ENCODE measurements around the gene UPP2. TPM values are rescaled to one million over a fixed set of nuclear protein-coding genes. Genes with fewer than 3 reads are reported as not detected.

UPP2 gene
- total RNA-seq, 1 donor from 2014 or later = not detected

- intact Hi-C loops (cut with micrococcal nuclease) = no loop called here
- DNase-seq = no peak
- no peak for ATAC-seq
These were observed 30.4 kb downstream of the UPP2 start for GRCh38 chr2:158131919-158132566.

- ATAC-seq = no peak
- intact Hi-C loops (cut with micrococcal nuclease) = no loop called here
- no peak for DNase-seq
These were observed 32.4 kb downstream of the UPP2 start for GRCh38 chr2:158134055-158134454.

- no peak for DNase-seq
- intact Hi-C loops (cut with micrococcal nuclease) = no loop called here
These were observed 33.0 kb downstream of the UPP2 start for GRCh38 chr2:158134655-158135054.

GRCh38 chr2:158135096-158135495 is 33.4 kb downstream of the UPP2 start:
- ATAC-seq (no peak), DNase-seq (no peak)
- intact Hi-C loops (cut with micrococcal nuclease) = no loop called here

More at GRCh38 chr2:158134655-158135054, 33.0 kb downstream of the UPP2 start:
- no peak for ATAC-seq

- DNase-seq (no peak), ATAC-seq (no peak)
- intact Hi-C loops (cut with micrococcal nuclease) = no loop called here
These were observed 36.6 kb downstream of the UPP2 start for GRCh38 chr2:158138255-158138654.

GRCh38 chr2:158140201-158140600 is 38.5 kb downstream of the UPP2 start:
- no peak for DNase-seq

GRCh38 chr2:158142165-158142564 is 40.5 kb downstream of the UPP2 start:
- intact Hi-C loops (cut with micrococcal nuclease) = no loop called here
- no peak for ATAC-seq

More at GRCh38 chr2:158140201-158140600, 38.5 kb downstream of the UPP2 start:
- no peak for ATAC-seq
- intact Hi-C loops (cut with micrococcal nuclease) = no loop called here

GRCh38 chr2:158142568-158143332 is 41.1 kb downstream of the UPP2 start:
- no peak for ATAC-seq
- no peak for DNase-seq
- intact Hi-C loops (cut with micrococcal nuclease) = no loop called here

More at GRCh38 chr2:158142165-158142564, 40.5 kb downstream of the UPP2 start:
- DNase-seq = no peak

GRCh38 chr2:158143703-158144360 is 42.2 kb downstream of the UPP2 start:
- DNase-seq (no peak), ATAC-seq (no peak)
- intact Hi-C loops (cut with micrococcal nuclease) = no loop called here

- ATAC-seq (no peak), DNase-seq (no peak)
- intact Hi-C loops (cut with micrococcal nuclease) = no loop called here
These were observed 43.4 kb downstream of the UPP2 start for GRCh38 chr2:158144914-158145625.

GRCh38 chr2:158153270-158154015 is 51.8 kb downstream of the UPP2 start:
- intact Hi-C loops (cut with micrococcal nuclease) = no loop called here

GRCh38 chr2:158154596-158154995 is 52.9 kb downstream of the UPP2 start:
- ATAC-seq = no peak
- no peak for DNase-seq
- intact Hi-C loops (cut with micrococcal nuclease) = no loop called here

More at GRCh38 chr2:158153270-158154015, 51.8 kb downstream of the UPP2 start:
- ATAC-seq (no peak), DNase-seq (no peak)

GRCh38 chr2:158172719-158173118 is 71.0 kb downstream of the UPP2 start:
- intact Hi-C loops (cut with micrococcal nuclease) = no loop called here
- ATAC-seq (no peak), DNase-seq (no peak)

GRCh38 chr2:158174495-158174894 is 72.8 kb downstream of the UPP2 start:
- ATAC-seq (no peak), DNase-seq (no peak)
- intact Hi-C loops (cut with micrococcal nuclease) = no loop called here

- ATAC-seq = no peak
- intact Hi-C loops (cut with micrococcal nuclease) = loop anchor here (5.0 kb wide), 1 partner anchor 572 kb away; no protein-coding TSS in a partner anchor
These were observed 73.3 kb downstream of the UPP2 start for GRCh38 chr2:158174956-158175355.

GRCh38 chr2:158178646-158179045 is 77.0 kb downstream of the UPP2 start:
- DNase-seq (no peak), ATAC-seq (no peak)
- intact Hi-C loops (cut with micrococcal nuclease) = loop anchor here (5.0 kb wide), 1 partner anchor 569 kb away; no protein-coding TSS in a partner anchor

More at GRCh38 chr2:158174956-158175355, 73.3 kb downstream of the UPP2 start:
- DNase-seq = no peak

- ATAC-seq (peak; percentile 41), DNase-seq (no peak)
- intact Hi-C loops (cut with micrococcal nuclease) = loop anchor here (5.0 kb wide), 1 partner anchor 568 kb away; no protein-coding TSS in a partner anchor
These were observed 78.0 kb downstream of the UPP2 start for GRCh38 chr2:158179660-158180059.

GRCh38 chr2:158181171-158181570 is 79.5 kb downstream of the UPP2 start:
- intact Hi-C loops (cut with micrococcal nuclease) = no loop called here

More at GRCh38 chr2:158181171-158181570, 79.5 kb downstream of the UPP2 start:
- ATAC-seq (no peak), DNase-seq (no peak)
